Cardiac fibroblast (primary cell): ENCODE measurements around the gene SMURF1.

ENCODE experiments used
- DNase-seq, 2 donors: peaks; one replicate each; pipeline versions ENCODE4 v3.0.0 to v3.0.0-alpha.2; 2010; ENCODE audit warnings: low read depth in 2 of 2
- H3K4me3 ChIP-seq, 2 donors: replicated peaks in 1 of 2; 1 replicate in 1 of 2; 2 replicates in 1 of 2; pipeline ENCODE4 v1.5.1; 2011; ENCODE audit warnings: low read depth in 2 of 2, low read length in 2 of 2, mild to moderate bottlenecking in 2 of 2, moderate library complexity in 1 of 2
- CTCF ChIP-seq: IDR thresholded peaks from one replicate; pipeline ENCODE4 v1.5.1; 2011; ENCODE audit warnings: low read depth, mild to moderate bottlenecking, low read length, inconsistent platforms

Gene SMURF1

GRCh38 chr7:98994046-98994944 lies 149.6 kb downstream of the SMURF1 start:
- no peak overlapping the region for H3K4me3 ChIP-seq
- no peak for DNase-seq

DNA sequence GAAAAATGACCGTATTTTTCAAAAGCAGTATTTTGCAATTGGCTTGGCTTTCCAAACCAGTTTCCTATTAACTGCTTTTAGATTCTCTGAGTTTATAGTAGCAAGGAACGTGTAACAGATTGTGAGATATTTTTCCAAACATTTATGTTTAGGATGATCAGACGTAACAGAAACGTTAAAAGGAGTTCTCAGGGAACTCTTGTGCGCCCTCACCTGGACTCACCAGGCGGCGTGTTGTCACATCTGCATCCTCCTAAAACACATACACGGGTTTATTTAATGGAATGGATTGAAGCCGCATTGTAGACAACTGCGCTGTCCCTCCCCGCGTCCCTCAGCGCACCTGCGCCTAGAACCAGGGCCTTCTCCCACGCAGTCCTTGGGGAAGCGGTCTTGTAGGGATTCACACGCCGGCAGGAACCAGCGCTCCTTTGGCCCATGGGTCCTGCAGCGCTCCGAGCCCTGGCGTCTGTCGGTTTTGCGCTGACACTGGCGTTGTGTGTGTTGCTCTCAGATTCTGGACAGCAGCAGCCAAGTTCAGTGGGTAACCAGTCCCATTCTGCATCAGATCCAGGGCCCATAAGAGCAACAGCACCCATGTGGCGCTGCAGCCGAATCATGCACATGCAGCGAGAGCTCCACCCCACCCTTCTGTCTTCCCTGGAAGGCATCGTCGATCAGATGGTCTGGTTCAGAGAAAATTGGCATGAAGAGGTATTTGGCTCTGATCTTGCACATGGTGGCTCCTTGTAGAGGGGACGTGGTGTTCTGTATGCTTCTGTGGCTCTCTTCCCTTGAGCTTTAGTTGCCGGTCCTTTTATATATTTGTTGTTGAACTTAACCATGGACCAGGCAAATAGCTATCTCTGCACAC lies 150.6 kb downstream of the SMURF1 start:
- DNase-seq, result no peak
- H3K4me3 ChIP-seq, result no peak overlapping the region
- TF ChIP-seq CTCF, result no peak

More at GRCh38 chr7:98994046-98994944, 149.6 kb downstream of the SMURF1 start:
- TF ChIP-seq CTCF, result no peak

DNA sequence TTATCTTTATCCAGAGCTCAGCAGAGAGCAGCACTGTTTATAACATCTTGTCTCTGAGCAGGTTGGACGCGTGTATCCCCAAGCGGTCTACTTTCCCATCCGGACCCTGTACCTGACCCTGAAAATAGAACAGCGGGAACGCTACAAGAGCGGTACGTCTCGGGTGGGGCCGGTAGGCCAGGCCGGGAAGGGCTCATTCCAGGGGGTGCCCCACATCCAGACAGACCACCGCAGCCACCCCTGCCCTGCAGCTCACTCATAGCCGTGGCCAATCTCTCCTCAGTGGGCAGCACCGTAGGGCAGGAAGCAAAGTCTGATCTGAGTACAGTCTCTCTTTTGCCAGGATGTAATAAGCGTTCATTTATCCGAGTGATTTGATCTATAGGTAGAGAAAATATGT lies 151.8 kb downstream of the SMURF1 start:
- DNase-seq, result no peak
- H3K4me3 ChIP-seq, result no peak overlapping the region
- no peak for TF ChIP-seq CTCF

DNA sequence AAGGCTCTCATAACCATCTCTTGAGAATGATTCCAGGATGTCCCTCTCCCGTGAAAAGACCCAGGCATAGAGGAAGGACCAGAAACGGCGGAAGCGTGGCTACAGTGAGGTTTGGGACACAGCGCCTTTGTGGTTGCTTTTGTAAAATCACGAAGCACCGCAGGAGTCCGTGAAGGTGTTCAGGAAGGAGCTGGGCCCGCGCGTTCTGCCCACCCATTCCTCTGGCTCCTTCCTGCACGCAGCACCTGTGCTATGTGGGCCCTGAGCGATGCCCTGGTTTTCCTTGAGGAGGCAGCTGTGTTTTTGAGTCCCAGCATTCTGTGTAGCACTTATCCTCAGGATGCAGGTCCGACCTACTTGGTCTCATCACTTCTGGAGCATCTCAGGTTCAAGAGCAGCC lies 152.8 kb downstream of the SMURF1 start:
- H3K4me3 ChIP-seq, result no peak overlapping the region
- TF ChIP-seq CTCF, result no peak
- DNase-seq, result no peak

- DNase-seq, result no peak
- TF ChIP-seq CTCF, result no peak
- no peak overlapping the region for H3K4me3 ChIP-seq
These were observed 153.6 kb downstream of the SMURF1 start for GRCh38 chr7:98990356-98990755.

- TF ChIP-seq CTCF, result no peak
- no peak for DNase-seq
- no peak overlapping the region for H3K4me3 ChIP-seq
These were observed 155.3 kb downstream of the SMURF1 start for GRCh38 chr7:98988641-98989040.
